OCI-M2 (cell line): ENCODE data around the gene RFC5.
"Not testable (repeated sequence)": the region's sequence is repeated elsewhere in the genome, so short reads cannot be mapped to it uniquely, and the experiment has no call there.

Experiments
- DNase-seq: peaks from one replicate; lab custom pipeline; 2025; ENCODE audit not compliant: unreplicated experiment; lab: John Stamatoyannopoulos, UW

Gene RFC5

GRCh38 chr12:118016424-118017264, at the start of gene RFC5:
Gene RFC5 (plus strand): TSS chr12:118016703. CDS start chr12:118016828, 125 bp downstream.
- DNase-seq: peak; percentile 83

GRCh38 chr12:117967043-117967442, 49.5 kb upstream of the RFC5 start:
- DNase-seq: no peak

- no peak for DNase-seq
Observed at GRCh38 chr12:117967512-117967911, 49.0 kb upstream of the RFC5 start.

GRCh38 chr12:117968151-117968789, 48.2 kb upstream of the RFC5 start:
- DNase-seq: no peak

GRCh38 chr12:117968826-117969659, 47.5 kb upstream of the RFC5 start, which contains the start of gene KSR2:
Gene KSR2 (minus strand): TSS chr12:117968990. CDS start chr12:117968255, 735 bp downstream.
- DNase-seq: no peak

GRCh38 chr12:117970334-117970733, 46.2 kb upstream of the RFC5 start:
- DNase-seq: no peak

- no peak for DNase-seq
Observed at GRCh38 chr12:117972301-117972700, 44.2 kb upstream of the RFC5 start.

- no peak for DNase-seq
Observed at GRCh38 chr12:117975006-117975405, 41.5 kb upstream of the RFC5 start.

GRCh38 chr12:117977373-117977772, 39.1 kb upstream of the RFC5 start:
- DNase-seq: no peak

- no peak for DNase-seq
Observed at GRCh38 chr12:117980616-117981015, 35.9 kb upstream of the RFC5 start.

- DNase-seq: no peak
Observed at GRCh38 chr12:117981267-117981666, 35.2 kb upstream of the RFC5 start.

- DNase-seq: no peak
Observed at GRCh38 chr12:117985182-117985581, 31.3 kb upstream of the RFC5 start.

GRCh38 chr12:117986705-117987469, 29.6 kb upstream of the RFC5 start:
- no peak for DNase-seq

GRCh38 chr12:117994551-117995438, 21.7 kb upstream of the RFC5 start:
- no peak for DNase-seq

GRCh38 chr12:117998719-117999118, 17.8 kb upstream of the RFC5 start:
- DNase-seq: no peak

- not testable (repeated sequence) for DNase-seq
Observed at GRCh38 chr12:117999806-118000205, 16.7 kb upstream of the RFC5 start.

- no peak for DNase-seq
Observed at GRCh38 chr12:118010903-118011302, 5.6 kb upstream of the RFC5 start.

- no peak for DNase-seq
Observed at GRCh38 chr12:118011377-118011776, 5.1 kb upstream of the RFC5 start.

- DNase-seq: no peak
Observed at GRCh38 chr12:118011961-118012360, 4.5 kb upstream of the RFC5 start.

GRCh38 chr12:118013283-118013682, 3.2 kb upstream of the RFC5 start:
- no peak for DNase-seq
